Fibroblast of the aortic adventitia (primary cell): ENCODE measurements around the gene TMEM11. TPM values are rescaled to one million over a fixed set of nuclear protein-coding genes. Genes with fewer than 3 reads are reported as not detected.

Experiments
- DNase-seq: peaks from one replicate; pipeline ENCODE4 v3.0.0-alpha.2; 2010; ENCODE audit warnings: low read depth
- H3K4me3 ChIP-seq: 2 replicates; pipeline ENCODE4 v1.5.1; 2011; ENCODE audit warnings: low read depth, mild to moderate bottlenecking, control low read depth, low read length, moderate library complexity
- total RNA-seq: library from RNA; depleted of rRNA; stranded (reverse); fragments of >200 nt; gene quantifications from 2 replicates; pipeline ENCODE4 v1.2.3, GENCODE V29; 2012; ENCODE audit warnings: low replicate concordance
- TF ChIP-seq, protein P1 (sequence below): IDR thresholded peaks from 2 replicates; pipeline ENCODE4 v1.5.1; 2011; ENCODE audit warnings: mild to moderate bottlenecking, low read length, control low read depth, inconsistent platforms; ENCODE audit not compliant: insufficient read depth

TMEM11 gene
- total RNA-seq, 1 donor, result 17.5 TPM

- H3K4me3 ChIP-seq, result peak overlapping the region; percentile 92
- no peak for DNase-seq
- TF ChIP-seq, protein P1, sequence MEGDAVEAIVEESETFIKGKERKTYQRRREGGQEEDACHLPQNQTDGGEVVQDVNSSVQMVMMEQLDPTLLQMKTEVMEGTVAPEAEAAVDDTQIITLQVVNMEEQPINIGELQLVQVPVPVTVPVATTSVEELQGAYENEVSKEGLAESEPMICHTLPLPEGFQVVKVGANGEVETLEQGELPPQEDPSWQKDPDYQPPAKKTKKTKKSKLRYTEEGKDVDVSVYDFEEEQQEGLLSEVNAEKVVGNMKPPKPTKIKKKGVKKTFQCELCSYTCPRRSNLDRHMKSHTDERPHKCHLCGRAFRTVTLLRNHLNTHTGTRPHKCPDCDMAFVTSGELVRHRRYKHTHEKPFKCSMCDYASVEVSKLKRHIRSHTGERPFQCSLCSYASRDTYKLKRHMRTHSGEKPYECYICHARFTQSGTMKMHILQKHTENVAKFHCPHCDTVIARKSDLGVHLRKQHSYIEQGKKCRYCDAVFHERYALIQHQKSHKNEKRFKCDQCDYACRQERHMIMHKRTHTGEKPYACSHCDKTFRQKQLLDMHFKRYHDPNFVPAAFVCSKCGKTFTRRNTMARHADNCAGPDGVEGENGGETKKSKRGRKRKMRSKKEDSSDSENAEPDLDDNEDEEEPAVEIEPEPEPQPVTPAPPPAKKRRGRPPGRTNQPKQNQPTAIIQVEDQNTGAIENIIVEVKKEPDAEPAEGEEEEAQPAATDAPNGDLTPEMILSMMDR, result no peak
Observed at GRCh38 chr17:21211825-21212479, 2.0 kb downstream of the TMEM11 start.

- no peak for DNase-seq
- TF ChIP-seq, protein P1, result no peak
- H3K4me3 ChIP-seq, result no peak overlapping the region
Observed at GRCh38 chr17:21210411-21211076, 3.4 kb downstream of the TMEM11 start.

- TF ChIP-seq, protein P1, result no peak
- no peak overlapping the region for H3K4me3 ChIP-seq
- DNase-seq, result no peak
Observed at GRCh38 chr17:21209511-21210175, 4.3 kb downstream of the TMEM11 start.

DNA sequence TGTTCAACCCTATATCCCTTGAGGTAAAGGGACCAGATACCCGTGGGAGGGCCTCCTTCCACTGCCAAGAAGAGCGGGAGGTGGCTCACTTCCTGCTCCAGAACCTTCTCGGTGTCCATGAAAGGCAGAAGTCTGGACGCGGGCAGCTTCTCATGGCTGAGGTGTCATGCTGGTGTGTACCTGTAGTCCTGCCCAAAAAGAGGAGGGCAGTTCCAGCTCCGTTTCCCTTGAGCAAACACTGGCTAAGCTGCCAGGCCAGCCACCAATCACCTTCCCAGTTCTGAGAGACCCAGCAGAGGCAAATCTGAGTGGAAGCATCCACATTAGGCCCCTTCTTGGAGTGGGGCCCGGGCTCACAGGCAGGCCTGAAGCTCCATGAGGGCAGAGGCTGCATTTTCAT is 5.6 kb downstream of the TMEM11 start:
- DNase-seq, result no peak
- TF ChIP-seq, protein P1, result no peak
- H3K4me3 ChIP-seq, result no peak overlapping the region

- TF ChIP-seq, protein P1, result no peak
- no peak for DNase-seq
Observed at GRCh38 chr17:21204935-21205334, 9.0 kb downstream of the TMEM11 start.

GRCh38 chr17:21202512-21202911 is 11.4 kb downstream of the TMEM11 start:
- no peak overlapping the region for H3K4me3 ChIP-seq
- DNase-seq, result no peak
- TF ChIP-seq, protein P1, result no peak

More at GRCh38 chr17:21204935-21205334, 9.0 kb downstream of the TMEM11 start:
- no peak overlapping the region for H3K4me3 ChIP-seq
